Mesendoderm (in vitro differentiated cells): ENCODE measurements around the gene ATE1.

Experiments
- DNase-seq: peaks from one replicate; pipeline ENCODE4 v3.0.0; 2013
- H2AK5ac ChIP-seq: 2 replicates; pipeline ENCODE4 v1.6.1; 2013; ENCODE audit warnings: low read length, inconsistent platforms
- H2BK120ac ChIP-seq: 2 replicates; pipeline ENCODE4 v1.6.1; 2013; ENCODE audit warnings: low read depth, mild to moderate bottlenecking, low read length, moderate library complexity, mixed read lengths
- H2BK15ac ChIP-seq: replicated peaks from 2 replicates; pipeline ENCODE4 v1.6.1; 2013; ENCODE audit warnings: low read depth, mild to moderate bottlenecking, moderate library complexity
- H2BK5ac ChIP-seq: 2 replicates; pipeline ENCODE4 v1.6.1; 2013; ENCODE audit warnings: low read length, inconsistent platforms
- H3K18ac ChIP-seq: 2 replicates; pipeline ENCODE4 v1.6.1; 2013; ENCODE audit warnings: mild to moderate bottlenecking, low read length, mixed read lengths
- H3K23ac ChIP-seq: one replicate; pipeline ENCODE4 v1.6.1; 2013; ENCODE audit warnings: low read length
- H3K27ac ChIP-seq: 2 replicates; pipeline ENCODE4 v1.5.1; 2013; ENCODE audit warnings: low read depth, mild to moderate bottlenecking, inconsistent platforms, low read length, moderate library complexity
- H3K27me3 ChIP-seq: 2 replicates; pipeline ENCODE4 v1.6.1; 2013; ENCODE audit warnings: low read length, control low read depth, mild to moderate bottlenecking, inconsistent platforms; ENCODE audit not compliant: insufficient read depth, poor library complexity
- H3K36me3 ChIP-seq: 2 replicates; pipeline ENCODE4 v1.6.1; 2013; ENCODE audit warnings: low read length, inconsistent platforms; ENCODE audit not compliant: control insufficient read depth, insufficient read depth
- H3K4ac ChIP-seq: one replicate; pipeline ENCODE4 v1.6.1; 2013; ENCODE audit warnings: low read depth, mild to moderate bottlenecking, low read length, moderate library complexity
- H3K4me1 ChIP-seq: 2 replicates; pipeline ENCODE4 v1.6.1; 2013; ENCODE audit warnings: low read depth, low read length, inconsistent platforms; ENCODE audit not compliant: control insufficient read depth
- H3K4me2 ChIP-seq: 2 replicates; pipeline ENCODE4 v1.6.1; 2013; ENCODE audit warnings: low read length
- H3K4me3 ChIP-seq: 2 replicates; pipeline ENCODE4 v1.5.1; 2013; ENCODE audit warnings: mild to moderate bottlenecking, low read length
- H3K56ac ChIP-seq: one replicate; pipeline ENCODE4 v1.6.1; 2013; ENCODE audit warnings: low read length
- H3K79me1 ChIP-seq: 2 replicates; pipeline ENCODE4 v1.6.1; 2013; ENCODE audit warnings: low read length, inconsistent platforms
- H3K79me2 ChIP-seq: 2 replicates; pipeline ENCODE4 v1.6.1; 2013; ENCODE audit warnings: mild to moderate bottlenecking, low read length; ENCODE audit not compliant: control insufficient read depth, insufficient read depth
- H3K9ac ChIP-seq: 2 replicates; pipeline ENCODE4 v1.6.1; 2013; ENCODE audit warnings: low read length, inconsistent platforms
- H4K5ac ChIP-seq: one replicate; pipeline ENCODE4 v1.6.1; 2013; ENCODE audit warnings: low read length
- H4K8ac ChIP-seq: one replicate; pipeline ENCODE4 v1.6.1; 2013; ENCODE audit warnings: low read depth, mild to moderate bottlenecking, control low read depth, low read length, moderate library complexity
- WGBS: extraction: QIAGEN DNeasy Blood & Tissue Kit; methylation state at CpG from one replicate; pipeline ENCODE4 v1.1.7; 2013; ENCODE audit warnings: low lambda C conversion rate, missing lambda C conversion rate; ENCODE audit not compliant: insufficient coverage; ENCODE audit errors: extremely low coverage; 5-methylcytosine and 5-hydroxymethylcytosine counted together

ATE1 gene

GRCh38 chr10:121783782-121784372 is 144.0 kb downstream of the ATE1 start:
- Histone ChIP-seq H4K5ac (no peak overlapping the region), H3K4ac (no peak overlapping the region), H3K79me1 (no peaks in the 10 kb centered on the region), H3K36me3 (no peaks in the 10 kb centered on the region), H3K23ac (no peak overlapping the region), H3K56ac (no peak overlapping the region), H3K27me3 (no peaks in the 10 kb centered on the region), H3K4me2 (no peak overlapping the region), H3K4me3 (no peak overlapping the region), H3K27ac (no peak overlapping the region), H2AK5ac (no peak overlapping the region), H2BK15ac (no peak overlapping the region), H3K9ac (no peak overlapping the region), H3K79me2 (no peaks in the 10 kb centered on the region), H2BK120ac (no peak overlapping the region), H3K4me1 (peaks cover 10% of the 10 kb centered on the region), H3K18ac (no peak overlapping the region), H2BK5ac (no peak overlapping the region), H4K8ac (no peak overlapping the region)
- DNase-seq: no peak
- WGBS: no CpG with 5 or more reads among the region's 6 CpGs

DNA sequence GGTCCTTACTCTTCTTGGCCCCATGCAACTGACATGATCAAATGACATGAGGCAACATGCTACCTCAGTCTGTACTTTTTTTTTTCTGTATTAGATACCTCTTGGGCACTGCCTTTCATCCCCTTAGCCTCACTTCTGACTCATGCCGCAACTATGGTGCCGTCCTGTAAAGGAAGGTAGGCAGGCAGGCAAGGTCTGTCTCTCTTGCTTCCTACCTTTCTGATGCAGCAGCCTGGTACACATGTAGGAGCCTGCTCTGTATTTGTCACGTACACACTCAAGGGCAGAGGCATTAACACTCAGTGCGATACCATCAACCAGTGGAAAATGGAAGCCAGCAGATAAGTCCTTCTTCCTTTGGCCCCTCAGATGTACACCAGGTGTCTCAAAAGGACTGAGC is 146.7 kb downstream of the ATE1 start:
- no peak overlapping the region for H3K56ac ChIP-seq
- no CpG with 5 or more reads among the region's 4 CpGs for WGBS

GRCh38 chr10:121774813-121775212 is 153.0 kb downstream of the ATE1 start:
- Histone ChIP-seq H3K4me2 (no peak overlapping the region), H3K27ac (no peak overlapping the region), H3K4ac (no peak overlapping the region), H3K4me3 (no peak overlapping the region), H4K5ac (no peak overlapping the region), H3K18ac (no peak overlapping the region), H2BK15ac (no peak overlapping the region), H2BK5ac (no peak overlapping the region), H3K79me1 (no peaks in the 10 kb centered on the region), H3K56ac (no peak overlapping the region), H3K23ac (no peak overlapping the region), H2BK120ac (no peak overlapping the region), H2AK5ac (no peak overlapping the region), H3K9ac (no peak overlapping the region), H3K79me2 (no peaks in the 10 kb centered on the region), H3K27me3 (no peaks in the 10 kb centered on the region), H3K36me3 (no peaks in the 10 kb centered on the region), H3K4me1 (peaks cover 2% of the 10 kb centered on the region), H4K8ac (no peak overlapping the region)
- no peak for DNase-seq
- no CpG with 5 or more reads among the region's 2 CpGs for WGBS

More for the DNA sequence above, 146.7 kb downstream of the ATE1 start:
- Histone ChIP-seq H3K79me1 (no peaks in the 10 kb centered on the region), H3K4me2 (no peak overlapping the region), H3K4me1 (peaks cover 10% of the 10 kb centered on the region), H2BK120ac (no peak overlapping the region), H2BK5ac (peak overlapping the region; percentile 17), H3K9ac (no peak overlapping the region), H4K5ac (no peak overlapping the region), H3K23ac (peak overlapping the region; percentile 6), H3K27ac (no peak overlapping the region), H2AK5ac (no peak overlapping the region), H3K79me2 (no peaks in the 10 kb centered on the region), H3K18ac (no peak overlapping the region), H4K8ac (no peak overlapping the region), H3K27me3 (no peaks in the 10 kb centered on the region), H2BK15ac (no peak overlapping the region), H3K36me3 (no peaks in the 10 kb centered on the region), H3K4ac (no peak overlapping the region), H3K4me3 (no peak overlapping the region)
- peak; percentile 58 for DNase-seq

DNA sequence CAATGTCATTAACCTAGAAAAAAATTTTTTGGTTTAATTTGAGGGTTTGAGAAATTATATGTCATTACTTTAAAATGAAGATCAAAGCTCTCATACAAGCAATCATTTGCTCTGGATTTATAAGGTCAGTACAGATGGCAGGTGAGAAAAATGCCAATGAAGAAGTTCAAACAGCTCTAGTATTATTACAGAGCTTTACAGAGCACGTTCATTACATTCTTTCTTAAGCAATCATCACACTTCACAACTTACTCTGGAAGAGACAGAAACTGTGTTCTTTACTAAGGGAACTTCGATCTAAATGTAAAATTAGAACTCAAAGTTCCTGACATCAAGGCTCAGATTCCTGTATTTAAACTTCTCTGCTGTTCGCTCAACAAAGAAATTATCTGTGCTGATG is 153.4 kb downstream of the ATE1 start:
- DNase-seq: no peak
- no peak overlapping the region for H3K4me3 ChIP-seq
- H3K36me3 ChIP-seq: no peaks in the 10 kb centered on the region
- no peak overlapping the region for H3K4me2 ChIP-seq
- H3K18ac ChIP-seq: no peak overlapping the region
- no peak overlapping the region for H3K9ac ChIP-seq
- H2BK5ac ChIP-seq: no peak overlapping the region
- H2BK120ac ChIP-seq: no peak overlapping the region
- H3K4ac ChIP-seq: no peak overlapping the region
- no peaks in the 10 kb centered on the region for H3K27me3 ChIP-seq
- H4K8ac ChIP-seq: no peak overlapping the region
- peaks cover 2% of the 10 kb centered on the region for H3K4me1 ChIP-seq
- H2AK5ac ChIP-seq: no peak overlapping the region
- no peak overlapping the region for H3K56ac ChIP-seq
- H3K79me2 ChIP-seq: no peaks in the 10 kb centered on the region
- no CpG with 5 or more reads among the region's 3 CpGs for WGBS
- no peak overlapping the region for H3K27ac ChIP-seq
- no peak overlapping the region for H4K5ac ChIP-seq
- H2BK15ac ChIP-seq: no peak overlapping the region
- H3K79me1 ChIP-seq: no peaks in the 10 kb centered on the region
- H3K23ac ChIP-seq: no peak overlapping the region

DNA sequence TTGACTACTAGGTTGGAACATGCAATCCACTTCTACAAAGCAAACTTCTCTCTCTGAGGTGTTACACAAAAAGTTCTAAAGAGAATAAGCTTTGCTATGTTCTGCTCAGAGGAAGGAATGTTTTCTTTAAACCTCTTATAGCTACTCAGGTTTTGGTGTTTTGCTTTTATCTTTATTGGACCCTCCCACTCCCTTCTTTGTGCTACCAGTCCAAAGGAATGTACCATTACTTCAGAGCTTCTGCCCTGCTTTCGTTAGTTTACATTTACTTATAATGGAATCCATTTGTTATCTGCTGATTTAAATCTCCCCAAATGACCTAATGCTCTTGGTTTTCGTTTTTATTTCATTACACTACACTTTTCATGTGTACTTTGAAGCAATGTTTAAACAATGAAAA is 154.9 kb downstream of the ATE1 start:
- Histone ChIP-seq H3K27ac (no peak overlapping the region), H3K4me2 (no peak overlapping the region), H4K8ac (no peak overlapping the region), H3K4me1 (peaks cover 2% of the 10 kb centered on the region), H3K79me2 (no peaks in the 10 kb centered on the region), H3K18ac (no peak overlapping the region), H3K79me1 (no peaks in the 10 kb centered on the region), H3K56ac (no peak overlapping the region), H3K4me3 (no peak overlapping the region), H4K5ac (no peak overlapping the region), H2AK5ac (no peak overlapping the region), H2BK5ac (no peak overlapping the region), H2BK15ac (no peak overlapping the region), H2BK120ac (no peak overlapping the region), H3K23ac (no peak overlapping the region), H3K27me3 (no peaks in the 10 kb centered on the region), H3K4ac (no peak overlapping the region), H3K9ac (no peak overlapping the region), H3K36me3 (no peaks in the 10 kb centered on the region)
- peak; percentile 60 for DNase-seq
- no CpG with 5 or more reads among the region's 2 CpGs for WGBS

DNA sequence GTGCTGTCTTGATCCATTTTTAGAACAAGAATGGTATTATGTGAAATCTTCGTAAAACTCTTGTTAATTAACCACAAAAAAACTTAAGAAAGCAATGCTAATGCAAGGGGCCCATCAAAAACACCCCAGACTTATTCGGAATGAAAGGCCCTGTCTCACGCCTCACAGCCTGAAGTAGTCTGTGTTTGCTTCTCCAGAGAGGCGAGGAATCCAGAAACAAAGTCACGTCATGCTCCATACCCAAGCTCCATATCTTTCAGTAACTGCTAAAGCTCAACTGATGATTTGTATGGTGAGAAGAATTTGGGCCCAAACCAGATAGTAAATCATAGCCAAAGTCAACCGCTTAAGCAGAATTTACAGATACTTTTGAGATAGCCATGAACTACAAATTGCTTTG is 155.4 kb downstream of the ATE1 start:
- H3K4me1 ChIP-seq: peaks cover 2% of the 10 kb centered on the region
- H3K4ac ChIP-seq: no peak overlapping the region
- no peak overlapping the region for H4K8ac ChIP-seq
- no peak overlapping the region for H2BK120ac ChIP-seq
- WGBS: no CpG with 5 or more reads among the region's 6 CpGs
- no peaks in the 10 kb centered on the region for H3K79me2 ChIP-seq
- H4K5ac ChIP-seq: no peak overlapping the region
- no peak overlapping the region for H3K4me3 ChIP-seq
- no peak overlapping the region for H3K56ac ChIP-seq
- no peak overlapping the region for H3K4me2 ChIP-seq
- DNase-seq: peak; percentile 68
- H3K23ac ChIP-seq: no peak overlapping the region
- no peak overlapping the region for H2AK5ac ChIP-seq
- no peak overlapping the region for H3K27ac ChIP-seq
- H3K9ac ChIP-seq: no peak overlapping the region
- no peaks in the 10 kb centered on the region for H3K36me3 ChIP-seq
- no peak overlapping the region for H2BK5ac ChIP-seq
- no peak overlapping the region for H3K18ac ChIP-seq
- no peaks in the 10 kb centered on the region for H3K27me3 ChIP-seq
- H2BK15ac ChIP-seq: no peak overlapping the region
- H3K79me1 ChIP-seq: no peaks in the 10 kb centered on the region
